Lower lobe of right lung (tissue), 2 donors: ENCODE results near the gene NFIB. TPM values are rescaled to one million over a fixed set of nuclear protein-coding genes. Genes with fewer than 3 reads are reported as not detected.
A peak's percentile ranks its signal among the peaks of the same experiment; 100 is the strongest.

ENCODE experiments used
- ATAC-seq, 2 donors: fragments of 200-7000 bp; cut with Tn5 transposase; one replicate each; pipeline ENCODE4 v1.9.1; 2020 to 2022; ENCODE audit warnings: mild to moderate bottlenecking in 2 of 2, moderate library complexity in 2 of 2
- DNase-seq: peaks from one replicate; pipeline ENCODE4 v3.0.0-alpha.2; 2020
- H3K27ac ChIP-seq: fragments of 200-600 bp; one replicate; pipeline ENCODE4 v1.8.0; 2022
- H3K27me3 ChIP-seq: fragments of 200-600 bp; one replicate; pipeline ENCODE4 v1.8.0; 2022; ENCODE audit warnings: low read depth
- H3K36me3 ChIP-seq: fragments of 200-600 bp; one replicate; pipeline ENCODE4 v1.8.0; 2022; ENCODE audit warnings: mild to moderate bottlenecking
- H3K4me1 ChIP-seq: fragments of 200-600 bp; one replicate; pipeline ENCODE4 v1.8.0; 2022
- H3K4me3 ChIP-seq: fragments of 200-600 bp; one replicate; pipeline ENCODE4 v1.8.0; 2022; ENCODE audit warnings: mild to moderate bottlenecking
- H3K9me3 ChIP-seq: fragments of 200-600 bp; one replicate; pipeline ENCODE4 v1.8.0; 2022
- CTCF ChIP-seq: fragments of 200-600 bp; IDR thresholded peaks from one replicate; pipeline ENCODE4 v1.8.0; 2022; ENCODE audit warnings: antibody characterized with exemption, mild to moderate bottlenecking
- intact Hi-C: fragments of 100-400 bp; cut with DNase I; formaldehyde crosslinking; loops from one replicate; pipeline ENCODE4 v1.11.0; 2022
- total RNA-seq: library from RNA; stranded (reverse); fragmentation: NEBNext Ultra II Directional; extraction: Animal tissue kit (Norgen Biotek cat#: 25700); gene quantifications from one replicate; pipeline ENCODE4 v1.2.1, GENCODE V29; 2021
- donor health status: DM: no; HTN: yes; CAD: no; lungs with severe emphysema.

The NFIB gene
- total RNA-seq, 1 donor from 2014 or later: 97.7 TPM

- no peaks in the 10 kb centered on the region for H3K9me3 ChIP-seq
- ATAC-seq: no peak
- no peaks in the 10 kb centered on the region for H3K36me3 ChIP-seq
- intact Hi-C loops: no loop called here
- H3K4me1 ChIP-seq: peaks cover 40% of the 10 kb centered on the region
- no peak for TF ChIP-seq CTCF
- no peak overlapping the region for H3K27ac ChIP-seq
- no peak overlapping the region for H3K4me3 ChIP-seq
- H3K27me3 ChIP-seq: no peaks in the 10 kb centered on the region
- no peak for DNase-seq
Observed at GRCh38 chr9:14246951-14247350, 67.0 kb downstream of the NFIB start.

- Histone ChIP-seq H3K27ac (no peak overlapping the region), H3K4me3 (no peak overlapping the region), H3K4me1 (peaks cover 31% of the 10 kb centered on the region), H3K36me3 (no peaks in the 10 kb centered on the region), H3K27me3 (no peaks in the 10 kb centered on the region), H3K9me3 (no peaks in the 10 kb centered on the region)
- no peak for DNase-seq
- ATAC-seq: no peak
- intact Hi-C loops: no loop called here
- no peak for TF ChIP-seq CTCF
Observed at GRCh38 chr9:14245901-14246525, 67.9 kb downstream of the NFIB start.

- Histone ChIP-seq H3K4me1 (peaks cover 36% of the 10 kb centered on the region), H3K36me3 (no peaks in the 10 kb centered on the region), H3K9me3 (no peaks in the 10 kb centered on the region), H3K27ac (no peak overlapping the region), H3K27me3 (no peaks in the 10 kb centered on the region), H3K4me3 (no peak overlapping the region)
- no peak for TF ChIP-seq CTCF
- DNase-seq (no peak), ATAC-seq (no peak)
- intact Hi-C loops: no loop called here
Observed at GRCh38 chr9:14243514-14244042, 70.4 kb downstream of the NFIB start.

GRCh38 chr9:14242150-14242805, 71.7 kb downstream of the NFIB start:
- no peak for DNase-seq
- no peak for ATAC-seq
- intact Hi-C loops: no loop called here
- Histone ChIP-seq H3K4me3 (no peak overlapping the region), H3K27me3 (no peaks in the 10 kb centered on the region), H3K27ac (no peak overlapping the region), H3K4me1 (peaks cover 42% of the 10 kb centered on the region), H3K36me3 (no peaks in the 10 kb centered on the region), H3K9me3 (no peaks in the 10 kb centered on the region)
- no peak for TF ChIP-seq CTCF

GRCh38 chr9:14240537-14240936, 73.4 kb downstream of the NFIB start:
- H3K9me3 ChIP-seq: no peaks in the 10 kb centered on the region
- intact Hi-C loops: no loop called here
- H3K36me3 ChIP-seq: no peaks in the 10 kb centered on the region
- H3K27me3 ChIP-seq: no peaks in the 10 kb centered on the region
- H3K4me1 ChIP-seq: peaks cover 38% of the 10 kb centered on the region
- ATAC-seq: peak; percentile 21 to 46
- H3K4me3 ChIP-seq: no peak overlapping the region
- TF ChIP-seq CTCF: no peak
- DNase-seq: no peak
- H3K27ac ChIP-seq: no peak overlapping the region
